Measurements from ENCODE around the gene ZNF629.

GRCh38 chr16:30780549-30780948, 6.5 kb downstream of the ZNF629 start:
- no peak for TF ChIP-seq POLR2A (IDR thresholded peaks at IDR 0.05)
- TF ChIP-seq, protein P1, sequence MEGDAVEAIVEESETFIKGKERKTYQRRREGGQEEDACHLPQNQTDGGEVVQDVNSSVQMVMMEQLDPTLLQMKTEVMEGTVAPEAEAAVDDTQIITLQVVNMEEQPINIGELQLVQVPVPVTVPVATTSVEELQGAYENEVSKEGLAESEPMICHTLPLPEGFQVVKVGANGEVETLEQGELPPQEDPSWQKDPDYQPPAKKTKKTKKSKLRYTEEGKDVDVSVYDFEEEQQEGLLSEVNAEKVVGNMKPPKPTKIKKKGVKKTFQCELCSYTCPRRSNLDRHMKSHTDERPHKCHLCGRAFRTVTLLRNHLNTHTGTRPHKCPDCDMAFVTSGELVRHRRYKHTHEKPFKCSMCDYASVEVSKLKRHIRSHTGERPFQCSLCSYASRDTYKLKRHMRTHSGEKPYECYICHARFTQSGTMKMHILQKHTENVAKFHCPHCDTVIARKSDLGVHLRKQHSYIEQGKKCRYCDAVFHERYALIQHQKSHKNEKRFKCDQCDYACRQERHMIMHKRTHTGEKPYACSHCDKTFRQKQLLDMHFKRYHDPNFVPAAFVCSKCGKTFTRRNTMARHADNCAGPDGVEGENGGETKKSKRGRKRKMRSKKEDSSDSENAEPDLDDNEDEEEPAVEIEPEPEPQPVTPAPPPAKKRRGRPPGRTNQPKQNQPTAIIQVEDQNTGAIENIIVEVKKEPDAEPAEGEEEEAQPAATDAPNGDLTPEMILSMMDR (IDR thresholded peaks at IDR 0.05) = no peak
